NCI-H526 treated with DMSO at 0.1 percent for 48 hours (cell line): ENCODE data around the gene SHISAL2A.

Experiments used
- DNase-seq: peaks from one replicate; lab custom pipeline; 2025; lab: John Stamatoyannopoulos, UW

The SHISAL2A gene

GRCh38 chr1:52621950-52622349 is 11.0 kb upstream of the SHISAL2A start:
- no peak for DNase-seq

GRCh38 chr1:52623812-52624211 is 9.2 kb upstream of the SHISAL2A start:
- no peak for DNase-seq

DNA sequence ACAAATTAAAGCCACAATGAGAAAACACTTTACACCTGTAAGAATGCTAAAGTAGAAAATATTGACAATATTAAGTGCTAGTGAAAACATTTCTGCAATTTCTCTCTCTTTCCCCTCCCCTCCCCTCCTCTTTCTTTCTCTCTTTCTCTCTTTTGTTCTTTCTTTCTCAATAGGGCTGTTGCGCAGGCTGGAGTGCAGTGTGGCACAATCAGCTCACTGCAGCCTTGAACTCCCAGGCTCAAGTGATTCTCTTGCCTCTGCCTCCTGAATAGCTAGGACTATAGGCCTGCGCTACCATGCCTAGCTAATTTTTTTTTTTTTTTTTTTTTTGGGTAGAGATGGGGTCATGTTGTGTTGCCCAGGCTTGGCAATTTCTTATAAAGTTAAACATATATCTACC is 5.9 kb upstream of the SHISAL2A start:
- DNase-seq, result no peak

DNA sequence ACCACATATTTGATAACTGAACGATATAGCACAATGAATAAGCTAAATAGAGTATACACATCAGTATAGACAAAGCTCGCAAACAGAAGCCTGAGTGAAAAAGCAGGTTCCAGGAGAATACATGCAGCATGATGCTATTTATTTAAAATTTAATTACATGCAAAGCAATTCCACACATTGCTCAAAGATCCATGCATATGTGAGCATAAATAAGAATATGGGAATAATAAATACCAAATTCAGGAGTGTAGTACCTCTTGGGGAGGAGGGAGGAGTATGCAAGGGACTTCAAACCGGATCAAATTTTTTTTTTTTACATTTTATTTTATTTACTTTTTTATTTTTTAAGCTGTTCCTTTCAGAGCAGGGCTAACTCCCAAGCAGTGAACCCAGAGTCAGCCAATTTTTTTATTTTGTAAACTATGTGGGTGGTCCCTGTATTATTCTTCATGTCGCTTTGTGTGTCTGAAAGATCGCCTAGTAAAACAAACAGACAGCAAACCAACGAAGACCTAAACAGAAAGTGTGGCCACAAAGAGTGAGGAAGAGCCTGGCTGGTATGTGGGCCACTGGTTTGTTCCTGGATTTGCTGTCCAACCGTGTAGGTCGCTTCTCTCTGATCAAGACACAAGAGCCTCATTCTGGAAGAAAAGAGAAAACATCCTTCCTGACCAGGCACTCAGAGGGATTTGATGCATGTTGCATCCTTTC is 4.2 kb upstream of the SHISAL2A start:
- DNase-seq, result peak; percentile 19

- no peak for DNase-seq
Observed at GRCh38 chr1:52629325-52629643, 3.7 kb upstream of the SHISAL2A start.

DNA sequence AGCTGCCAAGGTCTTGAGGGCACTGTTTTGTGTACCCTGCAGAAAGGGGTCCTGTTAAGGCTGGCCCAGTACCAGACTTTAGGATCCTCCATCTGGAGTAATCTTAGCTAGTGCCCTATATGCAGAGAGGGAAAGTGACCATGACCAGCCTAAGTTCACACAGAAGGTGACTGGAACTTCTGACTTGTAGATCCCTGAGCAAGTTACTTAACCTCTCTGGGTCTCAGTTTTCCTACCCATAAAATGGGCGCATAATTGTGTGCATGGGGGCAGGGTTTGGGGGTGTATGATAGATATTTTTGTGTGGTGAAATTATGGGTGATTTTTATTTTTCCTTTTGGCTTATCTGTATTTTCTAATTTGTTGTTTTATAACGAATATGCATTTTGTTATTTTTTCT is 3.3 kb upstream of the SHISAL2A start:
- DNase-seq, result no peak

- DNase-seq, result no peak
Observed at GRCh38 chr1:52631759-52632331, 1.1 kb upstream of the SHISAL2A start.

DNA sequence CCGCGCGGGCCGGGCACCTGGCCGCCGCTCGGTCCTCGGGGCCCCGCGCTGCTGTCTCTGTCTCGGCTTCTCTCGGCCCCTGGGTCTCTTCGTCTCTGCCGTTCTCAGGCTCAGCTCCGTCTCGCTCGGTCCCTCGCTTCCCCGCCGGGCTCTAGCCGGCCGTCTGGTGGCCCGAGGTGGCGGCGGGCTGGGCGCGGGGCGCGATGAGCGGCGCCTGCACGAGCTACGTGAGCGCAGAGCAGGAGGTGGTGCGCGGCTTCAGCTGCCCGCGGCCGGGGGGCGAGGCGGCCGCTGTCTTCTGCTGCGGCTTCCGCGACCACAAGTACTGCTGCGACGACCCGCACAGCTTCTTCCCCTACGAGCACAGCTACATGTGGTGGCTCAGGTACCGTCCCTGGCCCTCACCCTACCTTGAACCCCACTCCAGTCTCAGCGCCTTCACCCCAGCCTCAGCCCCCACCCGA is 355 bp downstream of the SHISAL2A start:
- peak; percentile 27 for DNase-seq

- DNase-seq, result no peak
Observed at GRCh38 chr1:52634111-52634510, 1.1 kb downstream of the SHISAL2A start.

- DNase-seq, result no peak
Observed at GRCh38 chr1:52635321-52636089, 2.5 kb downstream of the SHISAL2A start.

DNA sequence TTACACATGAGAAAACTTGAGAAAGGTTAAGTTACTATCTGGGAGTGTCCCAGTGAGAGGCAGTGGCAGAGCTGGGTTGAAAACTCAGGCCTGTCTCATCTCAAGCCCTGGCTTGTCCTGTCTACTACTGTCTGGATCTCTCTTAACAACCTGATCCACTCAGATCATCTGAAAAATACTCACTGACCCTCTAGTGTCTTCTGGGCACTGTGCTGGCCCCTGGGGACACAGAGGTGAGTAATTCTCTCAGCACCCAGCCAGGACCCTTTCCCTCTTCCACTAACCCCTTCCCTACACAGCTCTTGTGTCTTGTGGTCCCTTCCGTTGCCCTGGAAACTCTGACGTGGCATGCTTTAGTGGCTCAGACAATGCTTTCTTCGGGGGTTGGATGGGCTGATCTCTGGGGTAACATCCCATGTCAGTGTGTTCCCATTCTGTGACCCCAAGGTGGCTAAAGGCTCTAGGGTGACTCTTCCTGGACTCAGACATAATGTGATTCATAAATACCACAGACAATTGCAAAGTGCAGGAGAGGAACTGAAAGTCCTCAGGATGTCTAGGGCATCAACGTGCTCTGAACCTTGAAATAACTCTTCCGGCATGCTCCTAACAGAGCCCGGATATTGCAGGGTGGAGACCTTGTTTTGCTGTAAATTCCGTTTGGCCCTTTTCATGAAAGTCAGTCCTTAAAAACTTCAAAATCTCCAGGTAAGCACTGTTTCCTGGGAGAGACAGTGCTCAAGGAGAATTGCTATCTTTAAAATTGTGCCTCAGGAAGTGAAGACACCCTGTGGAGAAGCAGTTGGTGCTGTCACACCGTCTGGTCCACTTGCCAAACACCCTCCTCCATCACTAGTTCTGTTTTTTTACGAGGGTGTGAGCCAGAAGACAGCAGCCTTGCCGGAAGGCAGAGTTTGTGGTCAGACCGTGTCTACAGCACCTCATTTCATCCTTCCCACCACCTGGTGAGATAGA is 4.0 kb downstream of the SHISAL2A start:
- DNase-seq, result no peak

GRCh38 chr1:52637946-52638345 is 5.0 kb downstream of the SHISAL2A start:
- DNase-seq, result no peak

DNA sequence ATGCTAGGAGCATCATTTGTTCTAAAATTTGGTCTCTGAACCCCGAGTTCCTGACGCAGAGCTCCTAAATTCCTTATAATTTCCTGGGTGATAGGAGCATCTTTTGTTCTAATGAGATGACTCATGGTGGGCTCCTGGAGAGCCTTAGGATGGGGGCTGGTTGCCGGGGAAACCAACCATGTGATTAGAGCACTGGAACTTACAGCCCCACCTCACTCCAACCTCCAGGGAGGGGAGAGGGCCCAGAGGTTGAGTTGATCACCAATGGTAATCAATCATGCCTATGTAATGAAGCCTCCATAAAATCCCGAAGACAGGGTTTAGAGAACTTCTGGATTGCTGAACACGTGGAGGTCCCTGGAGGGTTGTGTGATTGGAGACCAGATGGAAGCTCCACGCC is 7.7 kb downstream of the SHISAL2A start:
- DNase-seq, result no peak

DNA sequence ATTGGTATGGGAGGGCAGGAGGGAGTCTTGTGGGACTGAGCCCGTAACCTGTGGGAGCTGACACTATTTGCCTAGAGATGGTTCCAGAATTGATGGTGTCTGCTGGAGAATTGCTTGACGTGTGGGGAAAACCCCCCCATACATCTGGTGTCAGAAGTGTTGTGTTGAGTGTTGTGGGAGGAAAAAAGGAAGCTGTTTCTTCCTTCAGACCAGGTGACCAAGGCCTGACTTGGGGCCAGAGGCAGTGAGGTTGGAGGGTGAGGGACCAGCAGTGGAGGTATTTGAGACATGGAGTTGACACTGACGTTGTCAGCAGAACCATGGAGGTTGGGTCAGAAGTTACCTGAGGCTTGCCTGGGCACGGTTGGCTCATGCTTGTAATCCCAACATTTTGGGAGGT is 8.3 kb downstream of the SHISAL2A start:
- DNase-seq, result no peak

- no peak for DNase-seq
Observed at GRCh38 chr1:52645261-52645660, 12.3 kb downstream of the SHISAL2A start.

GRCh38 chr1:52651904-52652303 is 18.9 kb downstream of the SHISAL2A start:
- DNase-seq, result no peak

GRCh38 chr1:52653207-52653849 is 20.4 kb downstream of the SHISAL2A start:
- DNase-seq, result no peak

GRCh38 chr1:52654063-52654462 is 21.1 kb downstream of the SHISAL2A start:
- no peak for DNase-seq

DNA sequence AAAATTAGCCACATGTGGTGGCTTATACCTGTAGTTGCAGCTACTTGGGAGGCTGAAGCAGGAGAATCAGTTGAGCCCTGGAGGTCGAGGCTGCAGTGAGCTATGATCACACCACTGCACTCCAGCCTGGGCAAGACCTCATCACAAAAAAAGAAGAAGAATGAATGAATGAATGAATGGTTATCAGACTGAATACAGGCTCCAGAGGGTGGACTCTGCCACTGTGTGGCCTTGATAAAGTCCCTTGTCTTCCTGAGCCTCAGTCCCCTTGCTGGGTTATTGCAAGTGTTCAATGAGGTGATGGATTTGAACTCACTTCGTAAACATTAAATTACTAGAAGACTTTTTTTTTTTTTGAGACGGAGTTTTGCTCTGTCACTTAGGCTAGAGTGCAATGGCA is 24.7 kb downstream of the SHISAL2A start:
- DNase-seq, result no peak

DNA sequence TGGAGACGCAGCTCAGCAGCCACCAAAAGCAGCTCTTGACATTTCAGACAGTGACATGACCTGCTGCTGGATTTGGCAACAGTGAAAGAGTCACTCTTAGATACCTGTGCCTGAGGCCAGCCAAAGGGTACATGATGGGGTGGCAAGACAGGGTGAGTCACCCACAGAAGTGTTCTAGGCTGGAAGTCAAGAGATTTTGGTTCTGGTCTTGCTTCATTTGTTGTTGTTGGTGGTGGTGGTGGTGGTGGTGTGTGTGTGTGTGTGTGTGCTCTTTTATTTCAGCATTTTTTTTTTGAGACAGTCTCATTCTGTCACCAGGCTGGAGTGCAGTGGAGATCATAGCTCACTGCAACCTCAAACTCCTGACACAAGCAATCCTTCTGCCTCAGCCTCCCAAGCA is 25.8 kb downstream of the SHISAL2A start:
- no peak for DNase-seq

DNA sequence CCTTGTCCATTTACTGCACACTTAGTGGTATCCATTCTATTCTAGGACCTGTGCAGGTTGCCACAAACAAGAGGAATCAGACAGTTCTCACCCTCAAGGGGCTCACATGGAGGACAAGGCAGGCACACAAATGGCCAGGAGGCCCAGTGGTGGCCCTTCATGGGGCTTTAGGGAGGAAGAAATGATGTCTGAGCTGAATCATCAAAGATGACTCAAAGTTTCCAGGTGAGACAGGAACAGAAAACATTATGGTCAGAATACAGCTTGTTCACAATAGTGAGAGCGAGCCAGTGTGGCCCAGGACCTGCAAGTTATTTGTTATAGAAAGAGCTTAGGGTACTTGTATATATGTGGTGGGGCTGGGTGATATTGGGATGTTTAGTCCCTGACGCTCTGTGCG is 26.4 kb downstream of the SHISAL2A start:
- no peak for DNase-seq
